GM18517 (cell line): ENCODE measurements around the gene HMCES.
"Not testable (repeated sequence)": the region's sequence is repeated elsewhere in the genome, so short reads cannot be mapped to it uniquely, and the experiment has no call there.

Experiments used
- ATAC-seq: cut with Tn5 transposase; IDR thresholded peaks from one replicate; pipeline ENCODE4 v1.9.1; 2021; ENCODE audit warnings: mild to moderate bottlenecking, moderate library complexity; ENCODE audit not compliant: unreplicated experiment

The HMCES gene

GRCh38 chr3:129320261-129320660 is 41.6 kb downstream of the HMCES start:
- ATAC-seq = no peak

DNA sequence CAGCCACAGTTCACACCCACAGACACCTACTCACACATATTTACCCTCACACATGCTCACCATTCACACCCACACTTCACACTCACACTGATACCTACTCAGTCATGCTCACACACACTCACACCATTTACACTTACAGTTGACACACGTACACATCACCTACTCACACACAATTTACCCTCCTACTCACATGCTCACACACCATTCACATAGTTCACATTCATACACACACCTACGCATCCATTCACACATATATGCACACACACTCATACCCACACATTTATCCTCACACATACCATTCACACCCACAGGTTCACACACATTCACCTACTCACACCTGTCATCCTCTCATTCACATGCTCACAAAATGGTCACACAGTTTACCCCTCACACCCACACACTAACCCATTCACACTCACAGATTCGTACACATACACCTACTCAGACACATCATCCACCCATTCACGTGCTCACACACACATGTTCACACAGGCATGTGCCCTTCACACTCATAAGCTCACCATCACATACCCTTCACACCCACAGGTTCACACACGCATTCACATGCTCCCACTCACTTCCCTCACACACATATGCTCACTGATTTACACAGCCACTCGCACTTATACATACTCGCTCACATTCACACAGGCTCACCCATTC is 42.3 kb downstream of the HMCES start:
- no peak for ATAC-seq

DNA sequence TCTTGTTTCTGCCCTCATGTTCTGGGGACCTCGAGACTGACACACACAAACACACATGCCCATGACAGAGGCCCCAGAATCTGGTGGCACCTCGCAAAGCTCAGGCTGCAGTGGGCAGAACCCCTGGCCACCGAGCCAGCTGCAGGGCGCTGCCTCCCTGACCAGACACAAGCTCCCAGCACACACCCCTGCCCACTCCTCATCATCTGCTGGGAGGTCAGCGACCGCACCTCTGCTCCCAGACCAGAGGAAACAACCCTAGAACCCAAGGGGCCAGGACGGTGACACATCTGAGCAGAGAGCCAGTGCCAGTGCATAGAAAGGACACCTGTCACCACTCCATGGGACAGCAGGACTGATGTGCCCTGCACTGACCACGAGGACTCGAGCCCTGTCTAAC is 43.2 kb downstream of the HMCES start:
- ATAC-seq = no peak

DNA sequence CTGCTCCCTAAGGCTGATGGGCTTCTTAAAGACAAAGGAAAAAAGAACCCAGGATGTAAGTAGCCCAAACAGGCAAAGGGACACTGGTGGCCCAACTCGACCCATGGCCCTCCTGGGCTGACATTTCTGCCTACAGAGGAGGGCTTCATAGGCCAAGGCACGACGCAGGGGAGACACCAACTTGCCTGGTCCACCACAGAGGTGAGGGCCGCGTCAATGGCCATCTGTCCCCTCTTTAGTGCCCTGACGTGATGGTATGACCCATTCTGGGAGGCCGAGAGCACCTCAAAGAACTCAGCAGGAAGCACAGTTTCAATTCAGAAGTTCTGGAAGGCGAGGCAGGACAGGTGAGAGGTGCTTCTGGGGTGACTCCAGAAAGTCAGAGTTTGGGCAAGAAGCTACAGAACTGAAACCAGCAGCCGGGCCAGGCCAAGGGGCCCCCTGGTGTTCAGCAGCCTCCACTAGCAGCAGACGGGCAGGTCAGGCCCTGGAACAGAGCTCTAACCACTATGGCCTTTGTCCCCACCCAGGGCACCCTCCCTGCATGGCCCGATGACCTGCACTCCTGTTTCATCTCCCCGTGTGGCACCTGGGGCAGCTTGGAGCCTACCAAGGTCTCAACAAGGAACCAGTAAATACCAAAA is 45.1 kb downstream of the HMCES start:
- no peak for ATAC-seq

- ATAC-seq = no peak
Measured at GRCh38 chr3:129324855-129325254, 46.2 kb downstream of the HMCES start.

DNA sequence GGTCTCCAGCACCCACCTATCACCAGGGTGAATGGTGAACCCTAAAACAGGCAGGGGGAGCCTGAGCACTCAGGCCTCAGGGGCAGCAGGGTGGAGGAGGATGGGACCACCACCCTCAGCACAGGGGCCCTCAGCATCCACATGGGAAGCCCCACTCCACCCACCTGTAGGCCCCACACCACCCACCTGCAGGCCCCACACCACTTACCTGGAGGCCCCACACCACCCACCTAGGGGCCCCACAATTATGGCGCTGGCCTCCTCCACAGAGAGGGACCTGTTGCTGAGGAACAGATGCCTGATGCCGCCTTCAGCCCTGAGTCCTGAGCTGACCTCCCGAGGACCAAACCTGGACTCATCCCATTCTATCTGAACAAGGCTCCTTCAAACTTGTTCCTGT is 46.7 kb downstream of the HMCES start:
- no peak for ATAC-seq

- ATAC-seq = no peak
Measured at GRCh38 chr3:129326138-129326537, 47.5 kb downstream of the HMCES start.

DNA sequence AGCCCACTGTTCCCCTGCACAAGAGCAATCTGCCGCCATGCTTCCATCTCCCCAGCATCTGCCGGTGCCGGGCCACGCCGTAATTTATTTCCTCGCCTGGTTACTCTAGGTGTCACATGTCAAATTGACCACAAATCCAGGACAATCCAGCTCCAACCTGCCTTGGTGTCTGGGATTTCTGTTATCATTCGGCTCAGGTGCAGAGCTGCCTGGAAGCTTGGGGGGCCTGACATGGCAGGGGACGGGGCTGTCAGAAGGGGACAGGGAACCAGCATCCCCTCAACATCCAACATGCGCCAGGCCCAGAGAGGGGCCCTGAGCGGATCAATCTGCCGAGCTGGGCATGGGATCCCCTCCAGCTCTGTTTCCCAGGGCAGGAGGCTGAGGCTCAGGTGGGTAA is 47.9 kb downstream of the HMCES start:
- ATAC-seq = no peak

- no peak for ATAC-seq
Measured at GRCh38 chr3:129327510-129327909, 48.8 kb downstream of the HMCES start.

- ATAC-seq = no peak
Measured at GRCh38 chr3:129329858-129330257, 51.2 kb downstream of the HMCES start.

DNA sequence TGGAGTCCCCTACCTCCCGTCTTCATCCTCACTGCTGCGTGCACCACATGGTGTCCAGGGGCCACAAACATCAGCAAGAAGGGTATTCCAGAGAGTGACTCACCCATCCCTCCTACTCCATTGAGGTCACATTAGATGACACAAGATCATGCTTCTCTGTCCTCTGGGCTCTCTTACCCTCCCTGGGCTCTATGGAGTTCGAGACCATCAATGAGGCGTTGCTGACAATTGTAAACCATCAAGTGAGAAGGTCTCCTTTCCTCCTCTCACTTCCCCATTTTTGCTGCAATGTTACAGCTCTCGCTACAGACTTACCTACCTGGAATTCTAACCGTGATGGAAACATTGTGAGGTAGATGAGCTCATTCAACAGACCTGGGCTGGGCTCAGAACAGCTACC is 51.7 kb downstream of the HMCES start:
- no peak for ATAC-seq

DNA sequence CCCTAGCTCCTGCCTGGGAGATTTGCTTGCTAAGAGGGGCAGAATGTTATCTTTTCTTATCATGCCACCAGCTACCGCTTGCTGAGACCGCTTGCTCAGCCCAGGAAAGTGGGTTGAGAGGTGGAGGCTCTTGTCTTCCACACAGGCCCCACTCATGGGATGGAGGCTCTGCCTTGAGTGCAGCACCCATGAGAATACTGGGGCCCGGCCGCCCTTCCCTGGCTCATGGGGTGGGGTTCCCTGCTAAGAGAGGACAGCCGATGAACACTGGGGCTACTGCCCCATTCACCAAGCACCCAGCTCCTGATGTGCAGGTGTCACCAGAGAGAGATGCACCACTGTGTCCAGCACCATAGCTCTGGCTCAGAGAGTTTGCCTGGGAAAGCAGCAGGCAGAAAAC is 55.2 kb downstream of the HMCES start:
- no peak for ATAC-seq

GRCh38 chr3:129336093-129336706 is 57.5 kb downstream of the HMCES start:
- no peak for ATAC-seq

DNA sequence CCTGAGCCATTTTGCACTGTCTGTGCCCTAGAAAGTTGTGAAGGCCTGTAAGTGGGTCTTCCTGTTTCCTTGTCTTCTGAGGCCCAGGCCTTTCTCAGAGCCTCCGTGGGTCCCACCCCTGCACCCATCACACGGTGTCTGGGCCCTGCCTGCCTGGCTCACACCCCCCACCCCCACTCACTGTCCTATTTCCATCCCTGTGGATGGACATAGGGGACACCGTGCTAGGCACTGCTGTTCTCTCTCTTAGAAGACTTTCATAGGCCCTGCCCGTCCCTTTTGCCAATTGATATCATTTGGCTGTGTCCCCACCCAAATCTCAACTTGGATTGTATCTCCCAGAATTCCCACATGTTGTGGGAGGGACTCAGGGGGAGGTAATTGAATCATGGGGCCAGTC is 59.0 kb downstream of the HMCES start:
- not testable (repeated sequence) for ATAC-seq

DNA sequence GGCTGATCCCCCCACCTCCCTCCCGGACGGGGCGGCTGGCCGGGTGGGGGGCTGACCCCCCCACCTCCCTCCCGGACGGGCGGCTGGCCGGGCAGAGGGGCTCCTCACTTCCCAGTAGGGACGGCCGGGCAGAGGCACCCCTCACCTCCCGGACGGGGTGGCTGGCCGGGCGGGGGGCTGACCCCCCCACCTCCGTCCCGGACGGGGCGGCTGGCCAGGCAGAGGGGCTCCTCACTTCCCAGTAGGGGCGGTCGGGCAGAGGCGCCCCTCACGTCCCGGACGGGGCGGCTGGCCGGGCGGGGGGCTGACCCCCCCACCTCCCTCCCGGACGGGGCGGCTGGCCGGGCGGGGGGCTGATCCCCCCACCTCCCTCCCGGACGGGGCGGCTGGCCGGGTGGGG is 60.5 kb downstream of the HMCES start:
- not testable (repeated sequence) for ATAC-seq

DNA sequence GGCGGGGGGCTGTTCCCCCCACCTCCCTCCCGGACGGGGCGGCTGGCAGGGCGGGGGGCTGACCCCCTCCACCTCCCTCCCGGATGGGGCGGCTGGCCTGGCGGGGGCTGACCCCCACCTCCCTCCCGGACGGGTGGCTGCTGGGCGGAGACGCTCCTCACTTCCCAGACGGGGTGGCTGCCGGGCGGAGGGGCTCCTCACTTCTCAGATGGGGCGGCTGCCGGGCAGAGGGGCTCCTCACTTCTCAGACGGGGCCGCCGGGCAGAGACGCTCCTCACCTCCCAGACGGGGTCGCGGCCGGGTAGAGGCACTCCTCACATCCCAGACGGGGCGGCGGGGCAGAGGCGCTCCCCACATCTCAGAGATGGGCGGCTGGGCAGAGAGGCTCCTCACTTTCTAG is 61.2 kb downstream of the HMCES start:
- not testable (repeated sequence) for ATAC-seq

DNA sequence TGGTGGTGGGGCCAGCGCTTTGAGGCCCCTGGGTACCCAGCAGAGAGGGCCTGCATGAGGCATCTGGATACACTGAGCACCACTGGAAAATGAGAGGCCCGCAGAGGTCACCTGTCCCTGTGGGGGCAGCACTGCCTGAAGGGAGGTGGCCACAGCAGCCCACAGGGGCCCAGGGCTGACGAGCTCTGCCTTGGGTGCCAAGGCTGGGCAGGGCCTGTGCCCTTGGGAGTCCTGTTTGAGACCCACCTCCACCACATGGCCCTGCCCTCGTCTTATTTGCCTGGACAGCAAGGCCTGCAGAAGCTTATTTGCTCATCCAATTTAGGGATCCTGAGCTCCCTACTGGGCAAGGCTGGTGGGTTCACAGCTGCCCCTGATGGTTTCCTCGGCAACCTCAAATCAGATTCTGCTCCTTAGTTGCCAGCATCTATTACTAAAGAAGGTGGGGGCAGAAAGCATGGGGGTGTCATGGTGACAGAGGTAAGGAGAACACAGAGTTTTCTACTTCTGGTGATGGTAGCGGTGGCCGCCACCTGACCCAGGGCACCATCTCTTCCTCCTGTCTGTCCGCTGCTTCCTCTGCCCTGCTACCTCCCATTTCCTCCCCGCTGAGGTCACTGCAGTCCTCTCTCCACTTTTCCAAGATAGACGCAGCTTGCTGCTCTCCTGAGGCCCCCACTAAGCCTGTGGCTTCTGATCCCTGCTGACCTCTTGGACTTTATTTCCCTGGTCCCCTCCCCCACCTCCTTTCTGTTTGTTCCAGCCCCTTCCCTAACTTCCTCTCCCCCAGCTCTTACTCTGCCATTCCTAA is 62.9 kb downstream of the HMCES start:
- no peak for ATAC-seq

GRCh38 chr3:129343643-129344360 is 65.1 kb downstream of the HMCES start:
- no peak for ATAC-seq

DNA sequence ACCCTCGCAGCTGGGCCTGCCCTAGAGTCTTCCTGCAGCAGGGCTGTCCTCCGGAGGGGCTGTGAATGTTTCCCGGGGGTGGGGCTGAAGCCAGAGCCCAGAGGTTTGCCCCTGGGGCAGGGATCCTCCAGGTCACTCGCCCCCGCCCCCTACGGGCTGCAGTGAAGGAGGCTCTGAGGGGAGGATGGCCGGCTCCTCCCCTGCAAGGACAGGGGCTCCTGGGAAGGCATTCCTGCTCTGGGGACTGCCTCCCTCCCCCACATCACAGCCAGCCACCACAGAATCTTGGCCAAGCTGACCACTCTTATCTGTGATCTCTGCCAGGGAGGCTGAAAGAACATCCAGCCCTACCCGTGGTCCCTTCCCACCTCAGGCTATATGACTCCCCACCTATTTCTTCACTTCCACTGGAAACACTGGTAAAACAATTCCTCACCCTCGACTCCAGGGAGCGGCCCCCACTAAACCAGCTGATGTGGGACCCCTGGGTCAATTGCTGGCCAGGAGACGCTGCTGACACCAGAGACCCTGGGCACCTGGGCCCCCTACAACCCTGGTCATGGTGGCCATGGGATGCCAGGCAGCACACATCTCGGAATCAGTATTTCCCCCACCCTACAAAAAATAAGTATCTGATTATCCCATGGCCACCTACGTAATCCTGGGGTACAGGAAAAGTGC is 66.0 kb downstream of the HMCES start:
- no peak for ATAC-seq

DNA sequence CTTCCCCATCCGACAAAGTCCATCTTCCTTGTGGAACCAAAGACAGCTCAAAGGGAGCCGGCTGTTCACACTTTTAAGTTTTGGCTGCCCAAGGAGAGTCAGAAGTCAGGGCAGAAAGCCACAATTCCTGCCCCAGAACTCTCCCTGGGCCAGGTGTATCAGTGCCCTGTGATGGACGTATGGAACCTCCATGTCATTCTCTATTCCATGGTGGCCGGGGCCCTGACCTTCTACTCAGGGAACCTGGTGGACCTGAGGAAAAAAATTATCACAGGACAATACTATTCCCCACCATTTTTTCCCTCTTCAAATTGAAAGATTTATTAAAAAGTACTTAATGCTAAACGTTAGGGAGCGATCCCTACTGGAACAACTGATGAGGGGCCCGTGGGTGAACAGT is 66.6 kb downstream of the HMCES start:
- no peak for ATAC-seq
